ENCODE data around the gene BNC2.

The BNC2 gene

DNA sequence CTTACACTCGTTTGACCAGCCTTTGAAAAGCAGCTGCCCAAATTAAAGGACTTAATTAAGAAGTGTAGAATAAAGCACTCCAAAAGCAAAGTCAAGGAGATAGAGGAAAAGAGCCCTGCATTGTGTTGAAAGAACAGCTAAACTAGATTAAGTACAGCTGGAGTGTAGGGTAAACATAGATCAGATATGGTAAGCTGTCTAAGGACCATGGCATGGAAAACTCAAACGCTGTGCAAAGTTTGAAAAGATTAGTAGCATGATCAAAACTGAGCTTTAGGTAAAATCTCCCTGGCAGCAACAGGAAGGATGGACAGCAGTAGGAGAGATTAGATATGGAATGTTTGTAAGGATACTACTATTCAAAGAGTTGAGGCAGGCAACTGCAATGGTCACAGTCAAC is 55.4 kb downstream of the BNC2 start:
- DNase-seq = no peak

DNA sequence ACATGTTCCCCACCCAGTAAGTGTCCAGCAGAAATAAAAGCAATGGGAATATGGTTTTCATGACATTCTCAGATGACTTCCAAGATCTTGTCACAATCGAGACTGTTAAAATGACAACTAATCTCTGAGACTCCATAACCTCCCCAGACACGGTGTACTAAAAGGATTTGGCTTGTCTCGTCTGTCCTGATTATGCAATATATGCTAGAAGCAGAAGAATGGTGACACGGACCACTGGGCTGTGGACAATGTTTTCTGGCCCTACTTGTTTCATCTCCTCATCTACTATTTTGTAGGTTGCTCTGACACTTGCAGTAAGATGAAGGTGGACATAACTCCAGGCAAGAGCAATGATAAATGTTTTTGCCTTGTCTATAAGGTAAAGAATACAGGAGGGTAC is 56.6 kb downstream of the BNC2 start:
- DNase-seq = no peak

DNA sequence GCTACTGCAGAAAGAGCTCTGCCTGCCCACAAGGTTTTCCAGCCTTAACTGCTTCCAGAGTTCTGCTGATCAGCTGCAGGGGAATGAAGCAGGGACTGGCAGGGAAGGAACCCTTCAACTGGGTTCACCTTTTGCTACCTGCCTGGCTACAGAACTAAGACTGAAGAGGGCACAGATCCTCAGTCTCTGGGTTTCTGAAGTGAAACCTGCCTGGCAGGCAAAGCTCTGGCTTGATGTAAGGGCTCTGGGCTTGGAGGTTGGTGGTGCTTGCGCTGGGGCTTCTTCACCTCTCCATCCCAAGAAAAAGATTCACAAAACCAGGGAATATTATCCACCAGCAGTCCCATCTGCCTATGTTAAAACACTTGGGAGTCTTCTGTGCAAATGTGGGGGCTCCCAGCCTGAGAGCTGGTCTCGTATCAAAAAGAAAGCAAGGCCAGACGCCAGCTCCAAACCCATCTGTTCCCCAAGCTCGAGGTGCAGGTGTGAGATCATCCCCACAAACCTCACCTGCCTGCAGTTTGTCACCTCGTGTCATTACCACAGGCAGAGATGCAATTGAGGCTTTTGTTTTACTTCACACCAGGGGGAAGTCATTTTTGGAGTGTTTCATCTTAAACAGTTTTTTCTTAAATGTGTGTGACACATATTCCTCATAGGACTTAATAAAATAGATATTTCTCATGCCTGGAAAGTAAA is 58.3 kb downstream of the BNC2 start:
- no peak for DNase-seq

DNA sequence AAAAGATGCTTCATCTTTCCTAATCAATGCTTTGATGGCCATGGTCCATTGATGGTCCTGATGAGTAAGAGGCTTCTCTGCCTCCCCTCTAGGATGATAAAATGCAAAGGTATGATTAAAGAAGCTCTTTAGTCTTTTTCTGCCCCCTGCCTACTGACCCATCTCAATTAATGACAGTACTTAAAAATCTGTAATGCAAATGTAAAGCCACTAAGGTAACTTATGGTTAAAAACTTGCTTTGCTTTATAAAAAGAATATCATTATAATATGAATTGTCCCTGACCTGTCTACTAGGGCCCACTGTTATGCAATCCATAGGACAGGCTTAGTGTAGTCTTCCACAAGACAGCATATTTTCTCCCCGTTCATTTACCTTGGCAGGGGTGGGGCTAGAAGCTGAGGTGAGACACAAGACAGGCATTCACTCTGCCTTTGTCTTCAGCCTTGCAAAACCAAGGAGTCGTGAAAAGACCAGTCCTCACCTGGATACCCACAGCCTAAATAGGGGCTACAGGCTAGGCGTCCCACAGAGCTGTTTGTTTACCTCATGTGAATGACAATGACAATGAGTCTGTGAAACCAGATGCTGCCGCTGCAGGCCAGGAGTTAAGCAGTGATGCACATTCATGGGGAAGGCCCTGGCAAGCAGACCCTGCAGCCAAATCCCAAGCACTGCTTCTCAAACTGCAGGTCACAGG is 60.4 kb downstream of the BNC2 start:
- no peak for DNase-seq

DNA sequence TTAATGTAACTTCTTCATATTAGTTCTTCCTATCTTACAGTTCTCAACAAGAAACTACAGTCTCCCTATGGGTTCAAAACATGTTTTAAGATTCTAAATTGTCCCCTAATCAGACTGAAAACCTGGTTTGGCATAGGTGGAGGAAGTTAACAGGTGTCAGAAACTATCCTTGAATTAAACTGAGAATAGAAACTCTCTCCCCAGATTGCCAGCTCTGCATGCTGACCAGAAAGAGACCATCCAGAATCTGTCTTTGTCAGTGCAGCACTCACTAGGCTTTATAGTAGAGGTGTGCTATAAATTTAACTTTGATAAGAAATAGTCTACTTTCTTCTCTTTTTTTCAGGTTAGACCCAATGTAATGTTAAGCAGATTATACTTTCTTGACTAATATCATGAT is 63.8 kb downstream of the BNC2 start:
- DNase-seq = no peak

DNA sequence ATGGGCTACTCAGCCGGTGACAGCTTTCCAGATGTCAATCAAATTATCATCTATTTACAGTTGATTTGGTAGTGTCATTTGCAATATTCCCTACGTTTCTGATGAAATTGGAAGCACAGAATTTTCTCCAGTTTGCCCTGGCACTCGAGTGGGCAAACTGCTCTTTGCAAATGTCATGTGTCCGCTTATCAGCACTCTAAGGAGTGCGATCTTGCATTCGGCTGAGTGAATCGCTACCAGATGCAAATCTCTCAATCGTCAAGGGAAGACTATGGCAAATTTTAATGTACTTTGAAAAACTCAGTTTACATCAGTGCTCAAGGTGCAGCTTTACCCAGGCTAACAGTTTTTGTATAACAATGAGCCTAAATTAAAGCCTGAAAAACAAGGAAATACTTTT is 66.8 kb downstream of the BNC2 start:
- DNase-seq = no peak

DNA sequence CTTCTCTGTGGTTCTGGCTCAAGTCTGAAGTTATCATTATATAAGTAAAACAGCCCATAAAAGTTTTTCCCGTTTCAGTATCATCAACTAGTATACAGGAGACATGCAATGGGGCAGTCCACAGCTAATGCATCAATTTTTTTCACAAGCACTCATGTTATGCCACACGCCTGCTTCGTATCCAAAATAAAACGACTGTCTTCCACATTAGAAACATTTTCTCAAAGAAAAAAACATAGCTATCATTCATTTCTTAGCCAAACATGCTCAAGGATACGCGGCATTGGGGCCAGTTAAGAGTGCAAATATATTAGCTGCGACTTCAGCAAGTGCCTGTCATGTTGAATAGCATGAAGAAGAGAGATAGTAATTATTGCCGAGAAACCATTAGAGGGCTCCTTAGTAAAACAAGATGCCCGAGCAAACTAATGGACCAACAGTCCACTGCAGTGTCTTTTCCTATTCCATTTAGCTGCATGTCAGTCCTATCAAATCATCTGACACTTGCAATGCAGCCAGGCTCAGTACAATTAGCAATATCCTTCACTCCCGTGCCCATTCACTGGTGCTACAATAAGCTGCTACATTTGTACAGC is 68.5 kb downstream of the BNC2 start:
- no peak for DNase-seq

DNA sequence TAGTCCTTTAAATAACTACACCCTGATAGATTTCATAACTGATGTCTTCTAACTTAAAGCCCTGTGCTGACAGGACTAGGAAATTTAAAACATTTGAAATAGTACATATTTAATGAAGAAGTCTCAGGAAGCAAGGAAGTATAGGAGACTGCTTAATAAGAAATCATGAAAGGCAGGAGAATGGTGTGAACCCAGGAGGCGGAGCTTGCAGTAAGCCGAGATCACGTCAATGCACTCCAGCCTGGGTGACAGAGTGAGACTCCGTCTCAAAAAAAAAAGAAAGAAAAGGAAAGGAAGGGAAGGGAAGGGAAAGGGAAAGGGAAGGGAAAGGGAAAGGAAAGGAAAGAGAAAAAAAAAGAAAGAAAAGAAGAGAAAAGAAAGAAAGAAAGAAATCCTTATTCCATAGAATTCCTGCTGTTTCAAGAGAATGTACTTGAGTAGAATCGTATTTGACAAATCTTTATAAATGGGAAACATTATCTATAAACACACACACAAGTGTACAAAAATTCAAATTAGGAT is 74.1 kb downstream of the BNC2 start:
- DNase-seq = no peak

DNA sequence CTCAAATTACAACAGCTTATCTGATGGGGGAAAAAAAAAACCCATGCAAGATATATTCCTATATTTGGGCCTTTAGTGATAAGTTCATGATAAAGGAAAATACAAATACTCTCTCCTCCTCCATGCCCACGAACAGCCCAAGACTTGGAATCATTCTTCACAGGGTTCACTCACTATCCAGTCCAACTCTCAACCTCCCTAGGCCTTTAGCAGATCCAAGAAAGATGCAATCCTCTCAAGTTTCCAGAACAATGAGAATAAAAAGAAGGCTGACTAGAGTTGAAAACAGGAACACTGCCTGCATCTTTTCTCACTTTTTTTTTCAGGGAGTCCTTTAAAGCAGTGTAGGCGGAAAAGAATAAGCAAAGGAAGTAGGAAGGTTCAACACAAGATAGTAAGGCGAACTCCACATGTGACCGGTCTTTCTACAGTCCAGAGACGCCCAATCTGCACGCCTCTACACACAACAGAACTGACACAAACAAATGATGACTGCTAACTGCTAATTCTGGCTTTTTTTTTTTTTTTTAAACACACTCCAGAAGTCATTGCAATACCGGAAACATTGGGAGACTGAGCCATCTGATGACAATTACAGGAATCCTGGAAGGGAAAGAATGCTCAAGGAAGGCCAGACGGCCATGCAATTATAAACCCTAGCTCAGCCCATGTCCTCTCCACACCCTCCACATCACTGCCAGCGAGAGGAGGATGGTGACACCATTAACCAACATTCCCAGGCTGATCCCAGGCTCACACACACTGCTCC is 75.4 kb downstream of the BNC2 start:
- no peak for DNase-seq

DNA sequence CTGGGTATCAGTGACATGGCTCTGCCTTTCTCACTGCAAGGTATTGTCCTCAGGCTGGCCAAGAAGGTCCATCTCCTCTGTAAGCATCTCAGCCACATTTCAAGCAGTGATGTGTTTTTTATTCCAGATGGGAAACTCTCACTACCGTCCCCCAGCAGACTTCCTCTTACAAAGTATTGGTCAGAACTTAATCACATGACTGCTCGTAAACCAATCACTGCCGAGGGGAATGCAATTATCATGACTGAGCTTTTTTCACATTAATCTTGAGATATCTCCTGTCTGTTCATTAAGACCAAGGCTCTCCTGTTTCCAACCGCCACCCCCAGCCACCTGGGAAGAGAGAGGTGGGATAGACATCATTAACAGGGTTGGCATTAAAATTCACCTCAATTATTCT is 76.4 kb downstream of the BNC2 start:
- DNase-seq = no peak

DNA sequence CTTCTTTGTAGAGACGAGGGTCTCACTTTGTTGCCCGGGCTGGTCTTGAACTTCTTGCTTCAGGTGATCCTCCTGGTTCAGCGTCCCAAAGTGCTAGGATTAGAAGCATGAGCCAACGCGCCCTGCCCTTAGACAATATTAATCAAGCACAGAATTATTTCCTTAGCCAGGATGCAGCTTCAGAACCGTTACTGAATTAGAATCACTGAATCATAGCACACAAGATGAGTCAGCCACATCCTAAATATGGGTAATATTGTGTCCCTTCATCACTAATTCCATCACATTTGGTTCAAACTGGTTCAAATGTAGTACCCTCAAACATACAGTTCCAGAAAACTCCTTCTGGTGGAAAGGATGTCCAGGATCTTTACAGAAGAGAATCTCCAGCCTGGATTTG is 82.7 kb downstream of the BNC2 start:
- no peak for DNase-seq

DNA sequence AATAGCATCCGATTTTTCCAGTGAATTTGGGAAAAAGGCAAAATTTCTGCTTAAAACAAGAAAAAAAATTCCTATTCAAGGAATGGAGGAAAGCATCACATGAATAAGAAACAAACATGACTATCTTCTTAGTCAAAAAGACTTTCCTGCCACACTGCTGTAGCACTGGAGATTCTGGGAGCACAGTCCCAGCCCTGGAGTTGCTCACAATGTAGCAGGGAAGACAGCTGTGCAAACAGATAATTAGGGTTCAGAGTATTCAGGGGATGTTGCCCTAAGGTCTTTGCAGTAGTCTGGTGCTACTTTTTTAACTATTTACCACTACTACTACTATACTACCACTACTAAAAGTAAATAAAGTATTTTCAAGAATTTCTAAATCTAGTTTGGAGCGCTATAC is 86.5 kb downstream of the BNC2 start:
- DNase-seq = no peak

DNA sequence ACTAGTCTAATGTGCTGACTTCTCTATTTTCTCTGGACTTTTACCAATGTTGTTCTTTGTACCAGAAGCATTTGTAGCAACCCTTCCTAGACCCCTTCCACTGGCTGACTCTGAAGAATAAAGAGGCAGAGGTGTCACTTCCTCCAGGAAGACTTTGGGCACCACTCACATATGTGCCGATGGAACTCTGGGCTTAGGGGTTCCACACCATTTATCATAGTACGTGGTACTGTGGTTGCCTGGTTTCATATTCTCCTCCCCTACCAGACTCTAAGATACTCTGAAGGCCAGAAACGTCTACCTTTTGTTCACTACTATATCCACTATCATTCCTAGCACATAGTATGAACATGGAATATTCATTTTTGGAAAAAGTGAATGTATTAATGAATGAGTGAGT is 88.0 kb downstream of the BNC2 start:
- no peak for DNase-seq

DNA sequence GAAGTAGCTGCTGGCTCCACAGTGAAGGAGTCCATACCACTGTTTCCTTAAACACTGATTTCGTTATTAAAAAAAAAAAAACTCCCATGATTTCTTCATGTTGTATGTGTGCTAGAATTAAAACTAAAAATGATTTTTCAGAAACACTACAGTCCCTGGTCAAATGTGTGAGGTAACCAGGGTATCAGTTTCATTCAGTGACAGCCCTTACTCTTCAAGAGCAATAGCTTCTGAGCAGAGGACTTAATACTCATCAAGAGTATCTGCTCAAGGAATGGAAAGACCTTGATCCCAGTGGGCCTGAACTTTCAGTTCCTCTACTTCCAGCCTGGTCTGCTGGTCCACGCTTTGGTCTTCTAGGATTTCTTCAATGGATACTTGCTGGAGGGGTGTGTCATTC is 95.1 kb downstream of the BNC2 start:
- no peak for DNase-seq

DNA sequence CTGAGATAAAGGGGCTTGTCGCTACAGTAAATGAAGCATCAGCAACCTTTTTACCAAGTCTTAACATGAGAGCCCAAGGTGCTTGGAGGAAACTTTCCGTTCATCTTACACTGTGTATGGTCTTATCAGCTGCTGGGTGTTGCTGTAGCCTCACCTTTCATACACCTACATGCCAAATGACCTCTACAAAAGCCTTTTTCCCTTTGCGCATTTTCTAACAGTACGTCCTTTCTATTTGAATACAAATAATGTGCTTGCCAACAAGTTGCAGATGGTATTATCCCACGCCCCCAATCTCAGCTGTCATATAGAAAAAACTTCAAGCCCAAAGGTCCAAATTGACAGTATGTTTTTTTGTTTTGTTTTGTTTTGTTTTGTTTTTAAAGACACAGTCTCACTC is 96.9 kb downstream of the BNC2 start:
- DNase-seq = no peak

DNA sequence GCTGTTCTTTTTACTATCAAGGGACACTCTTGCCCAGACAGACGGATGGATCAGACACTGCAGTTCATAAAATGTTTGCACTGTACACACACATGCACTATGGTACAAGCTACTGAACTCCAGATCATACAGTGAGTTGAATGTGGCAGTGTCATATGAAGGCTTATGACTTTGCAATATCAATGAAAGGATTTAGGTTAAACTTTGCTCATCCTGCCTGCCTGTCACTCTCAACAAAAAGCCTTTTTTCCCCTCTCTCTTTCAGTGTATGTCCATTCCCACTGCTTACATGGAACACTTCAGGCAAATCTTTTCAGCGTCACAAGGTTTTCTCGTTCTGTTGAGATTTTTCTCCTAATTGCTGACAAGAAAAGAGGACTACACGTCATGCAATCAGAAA is 97.4 kb downstream of the BNC2 start:
- DNase-seq = no peak

DNA sequence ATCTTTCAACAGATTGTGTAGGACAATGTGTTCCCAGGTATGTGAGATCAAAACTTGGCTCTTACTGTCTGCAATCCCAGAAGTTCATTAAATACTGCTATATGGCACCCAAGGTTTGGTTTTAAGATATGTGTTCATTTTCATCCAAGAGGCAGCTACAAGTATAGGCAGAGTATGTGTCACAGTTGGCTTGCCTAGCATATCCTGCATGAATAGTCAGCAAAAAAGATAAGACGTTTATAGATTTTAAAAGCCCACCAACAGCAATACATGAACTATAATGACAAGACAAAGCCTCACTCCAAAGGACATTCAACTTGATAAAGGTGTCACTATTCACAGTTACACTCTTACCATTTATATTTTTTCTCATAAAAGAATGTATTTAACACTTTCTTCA is 99.1 kb downstream of the BNC2 start:
- no peak for DNase-seq

DNA sequence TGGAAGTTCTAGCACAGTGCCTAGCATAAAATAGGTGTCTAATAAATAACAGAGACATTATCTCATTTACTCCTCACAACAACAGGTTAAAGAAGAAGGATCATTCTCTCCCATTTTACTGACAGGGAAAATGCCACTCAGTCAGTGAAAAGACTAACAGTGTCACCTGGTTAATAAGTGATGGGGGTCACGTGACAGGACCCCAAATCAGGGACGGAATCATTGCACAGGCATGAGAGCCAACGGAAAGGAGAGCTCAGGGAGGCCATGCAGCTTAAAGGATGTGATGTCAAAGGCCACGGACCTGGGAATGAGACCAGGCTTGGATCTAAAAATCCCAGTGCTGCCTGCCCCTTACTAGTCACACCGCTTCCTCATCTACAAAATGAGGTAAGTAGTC is 101.2 kb downstream of the BNC2 start:
- DNase-seq = no peak

DNA sequence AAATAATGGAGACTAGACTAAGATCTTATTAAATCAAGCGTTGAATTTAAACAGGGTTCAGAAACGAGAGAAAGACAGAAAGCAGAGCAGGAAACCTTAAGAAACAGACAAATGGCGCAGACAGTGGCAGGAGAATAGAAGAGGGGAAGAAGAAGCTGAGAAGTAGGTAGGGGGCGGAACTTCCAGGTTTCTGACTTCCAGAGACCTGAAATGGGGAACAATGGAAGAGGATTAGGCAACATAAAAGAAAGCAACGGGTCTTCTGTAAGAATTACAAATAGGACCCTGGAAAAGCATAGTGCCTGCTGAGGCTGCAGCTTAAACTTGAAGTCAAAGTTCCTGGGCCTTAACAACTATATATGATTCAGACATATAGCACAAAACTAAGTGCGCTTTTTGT is 101.7 kb downstream of the BNC2 start:
- no peak for DNase-seq

DNA sequence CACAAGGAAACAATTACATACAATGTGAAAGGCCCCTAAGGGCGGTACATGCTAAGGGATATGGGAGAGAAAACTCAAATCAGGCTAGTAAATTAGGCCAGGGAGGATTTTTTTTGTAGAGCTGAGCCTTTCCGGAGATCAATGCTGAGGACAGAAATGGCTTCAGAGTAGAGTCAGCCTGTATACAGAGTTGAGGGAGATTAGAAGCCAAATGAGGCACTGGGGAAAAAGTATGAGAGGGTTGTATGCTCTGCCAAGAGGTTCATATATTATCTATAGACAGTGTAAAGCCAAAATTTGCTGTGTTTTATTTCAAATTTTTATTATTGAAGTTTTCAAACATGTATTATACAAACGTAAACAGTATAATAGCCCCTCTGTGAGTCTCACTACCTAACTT is 103.1 kb downstream of the BNC2 start:
- DNase-seq = no peak

DNA sequence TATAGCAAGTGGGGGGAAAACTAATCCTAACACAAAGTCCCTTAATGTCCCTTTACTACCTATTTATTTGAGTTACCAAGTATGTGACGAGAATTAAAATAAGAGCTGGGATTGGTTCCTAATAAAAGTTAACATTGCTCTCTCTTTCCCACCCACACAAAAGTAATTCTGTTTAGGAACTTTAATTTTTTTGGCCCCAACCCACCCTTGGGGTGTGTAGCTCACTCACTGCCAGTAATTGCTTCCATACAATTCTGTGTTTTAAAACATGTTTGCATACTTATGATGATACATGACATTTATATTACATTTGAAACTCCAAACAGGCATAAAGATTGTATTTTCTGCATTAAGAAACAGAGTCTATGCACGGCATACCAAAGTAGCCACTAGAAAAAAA is 106.5 kb downstream of the BNC2 start:
- DNase-seq = no peak

DNA sequence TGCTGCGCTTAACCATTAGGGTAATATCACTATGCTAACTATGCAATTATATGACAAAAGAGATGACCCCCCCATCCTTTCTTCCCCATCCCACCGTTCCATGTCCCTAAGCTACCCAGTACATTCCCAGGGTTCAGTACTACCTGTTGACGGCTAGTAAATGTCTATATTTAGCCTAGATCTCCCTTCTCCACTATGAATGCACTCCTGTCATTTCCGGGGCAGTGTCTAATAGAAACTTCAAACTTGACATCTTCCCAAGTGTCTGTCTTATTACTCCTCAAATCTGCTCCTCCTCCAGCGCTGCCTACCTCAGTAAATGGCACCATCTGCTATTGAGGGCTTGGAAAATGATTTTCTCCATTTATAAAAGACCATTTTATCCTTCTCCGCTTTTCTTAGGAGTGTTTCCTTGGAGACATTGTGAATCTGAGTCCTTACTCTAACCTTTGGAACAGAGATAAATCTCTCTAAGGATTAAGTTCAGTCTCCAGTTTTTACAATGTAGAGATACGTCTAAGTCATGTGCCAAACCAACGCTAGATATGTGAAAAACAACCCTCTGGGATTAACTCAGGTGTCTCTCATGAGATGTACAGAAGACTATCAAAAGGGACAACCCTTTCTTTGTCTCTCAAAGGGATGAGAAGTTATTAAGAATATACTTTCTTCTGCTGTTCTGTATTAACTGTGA is 114.9 kb downstream of the BNC2 start:
- DNase-seq = no peak

DNA sequence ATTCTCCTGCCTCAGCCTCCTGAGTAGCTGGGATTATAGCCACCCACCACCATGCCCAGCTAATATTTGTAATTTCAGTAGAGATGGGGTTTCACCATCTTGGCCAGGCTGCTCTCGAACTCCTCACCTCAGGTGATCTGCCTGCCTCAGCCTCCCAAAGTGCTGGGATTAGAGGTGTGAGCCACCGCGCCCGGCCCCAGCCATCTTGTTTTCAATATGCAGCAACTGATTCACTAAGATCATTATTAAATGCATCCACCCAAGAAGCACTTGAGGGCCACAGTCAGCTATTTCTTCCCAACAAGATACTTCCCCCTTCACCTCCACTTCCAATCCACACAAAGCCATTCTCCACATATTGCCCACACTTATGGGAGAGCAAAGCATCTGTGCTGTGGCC is 115.8 kb downstream of the BNC2 start:
- no peak for DNase-seq
